Breast epithelium (tissue), 3 donors: ENCODE measurements around the gene ZNF586.

Source experiments
- CTCF ChIP-seq, 3 donors: fragments of 450-650 bp; IDR thresholded peaks; one replicate each; pipeline ENCODE4 v1.5.1; 2016 to 2017; ENCODE audit warnings: antibody characterized with exemption in 3 of 3, mild to moderate bottlenecking in 3 of 3, moderate library complexity in 3 of 3
- POLR2A ChIP-seq: fragments of 450-650 bp; IDR thresholded peaks from one replicate; pipeline ENCODE4 v1.6.1; 2016; ENCODE audit warnings: antibody characterized with exemption, mild to moderate bottlenecking, moderate library complexity

GRCh38 chr19:57786906-57787305 is 17.4 kb downstream of the ZNF586 start:
- TF ChIP-seq CTCF (IDR thresholded peaks at IDR 0.05) (no peak), POLR2A (no peak)
